Left forelimb (tissue), 1 donor: ENCODE data around the gene TEX54.
A peak's percentile ranks its signal among the peaks of the same experiment; 100 is the strongest.
"Not testable (repeated sequence)": the region's sequence is repeated elsewhere in the genome, so short reads cannot be mapped to it uniquely, and the experiment has no call there.

ENCODE experiments used
- DNase-seq: peaks from one replicate; pipeline ENCODE4 v3.0.0-alpha.2; 2018; ENCODE audit warnings: low spot score

Gene TEX54

DNA sequence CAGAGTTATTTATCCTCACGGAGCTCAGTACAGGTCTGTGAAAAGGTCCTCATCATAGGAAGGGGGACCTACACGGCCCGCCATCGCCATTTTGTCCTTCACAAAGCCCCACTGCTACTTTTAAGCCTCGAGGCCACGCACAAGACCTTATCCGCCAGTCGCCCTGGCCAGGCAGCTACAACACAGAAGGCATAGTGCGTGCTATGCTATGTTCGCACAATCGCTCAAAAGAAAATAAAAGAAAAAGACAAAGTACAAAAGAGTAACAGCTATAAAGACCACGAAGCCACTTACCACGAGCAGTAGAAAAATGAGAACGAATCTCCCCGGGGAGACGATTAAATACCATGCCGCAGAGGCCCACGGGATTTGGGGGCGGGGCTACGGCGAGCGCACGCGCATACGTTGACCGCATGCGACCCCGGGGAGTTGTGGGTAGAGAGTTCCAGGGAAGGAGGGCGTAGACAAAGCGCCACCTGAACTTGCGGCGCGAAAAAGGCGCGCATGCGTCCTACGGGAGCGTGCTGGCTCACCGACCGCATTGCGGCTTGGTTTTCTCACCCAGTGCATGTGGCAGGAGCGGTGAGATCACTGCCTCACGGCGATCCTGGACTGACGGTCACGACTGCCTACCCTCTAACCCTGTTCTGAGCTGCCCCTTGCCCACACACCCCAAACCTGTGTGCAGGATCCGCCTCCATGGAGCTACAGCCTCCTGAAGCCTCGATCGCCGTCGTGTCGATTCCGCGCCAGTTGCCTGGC is 23.1 kb upstream of the TEX54 start:
- DNase-seq = peak; percentile 97

DNA sequence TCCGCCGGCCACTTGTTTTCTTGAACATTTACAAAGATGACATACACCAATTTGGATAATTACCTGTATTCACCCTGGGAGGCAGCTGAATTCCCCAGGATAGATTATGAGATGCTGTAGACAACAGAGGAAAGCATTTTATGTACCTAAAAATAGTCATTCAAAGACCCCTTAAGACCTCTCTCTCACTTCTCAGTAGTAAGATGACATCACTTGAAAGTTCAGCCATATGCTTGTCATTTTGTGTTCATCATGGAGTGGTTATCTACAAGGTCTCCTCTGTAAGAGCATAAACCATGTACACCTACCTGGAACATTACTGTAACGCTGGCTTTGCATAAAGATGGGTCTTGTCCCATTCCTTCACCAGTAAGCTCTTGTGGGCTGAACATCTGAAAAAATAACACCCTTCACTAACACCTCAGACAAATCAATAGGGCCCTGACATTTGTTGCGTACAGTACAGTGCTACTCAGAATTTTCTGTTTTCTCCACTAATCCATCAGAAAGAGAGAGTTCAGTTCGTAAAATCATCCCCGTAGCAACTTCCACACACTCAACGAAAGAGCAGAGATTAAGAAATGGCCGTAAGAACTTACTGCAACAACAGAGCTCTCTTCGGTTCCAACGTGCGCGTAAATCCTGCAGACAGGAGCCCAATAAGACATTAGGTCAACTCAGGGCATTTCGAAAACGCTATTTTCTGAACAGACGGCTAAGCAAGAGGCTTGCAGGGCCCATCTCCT is 22.4 kb upstream of the TEX54 start:
- no peak for DNase-seq

DNA sequence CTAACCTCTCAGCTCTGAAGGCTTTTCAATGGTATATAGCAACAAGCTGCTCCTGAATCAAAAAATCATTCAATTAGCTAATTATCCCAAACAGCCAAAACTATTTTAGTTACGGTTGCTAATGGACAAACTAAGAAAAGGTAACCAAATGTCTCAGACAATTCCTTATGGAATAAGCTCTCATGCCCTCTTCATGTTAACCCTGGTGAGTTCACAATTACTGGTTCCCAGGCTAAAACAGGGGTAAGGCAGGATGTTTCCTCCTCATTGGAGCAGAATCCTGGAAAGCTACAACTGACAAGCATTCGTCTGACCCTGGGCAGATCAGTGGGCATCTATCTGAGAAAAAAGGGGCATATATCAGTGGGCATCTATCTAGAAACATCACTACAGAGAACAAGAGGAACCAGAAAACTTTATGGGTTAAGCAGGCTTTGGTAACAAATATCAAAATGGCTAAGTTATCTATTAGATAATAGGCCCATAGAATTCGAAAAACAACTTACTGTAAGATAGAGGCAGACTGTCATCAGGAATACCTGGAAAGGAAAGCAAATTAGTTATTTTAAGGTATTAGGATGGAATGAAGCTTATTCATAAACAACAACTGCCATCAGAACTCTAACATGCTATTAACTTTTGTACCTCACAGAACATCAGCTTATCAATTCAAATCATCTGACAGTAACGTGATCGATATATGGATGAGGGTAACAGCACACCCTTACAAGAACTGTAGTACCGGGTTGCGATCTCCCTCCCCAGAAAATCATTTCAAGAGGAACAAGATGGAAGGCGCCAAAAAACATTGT is 21.6 kb upstream of the TEX54 start:
- DNase-seq = no peak

DNA sequence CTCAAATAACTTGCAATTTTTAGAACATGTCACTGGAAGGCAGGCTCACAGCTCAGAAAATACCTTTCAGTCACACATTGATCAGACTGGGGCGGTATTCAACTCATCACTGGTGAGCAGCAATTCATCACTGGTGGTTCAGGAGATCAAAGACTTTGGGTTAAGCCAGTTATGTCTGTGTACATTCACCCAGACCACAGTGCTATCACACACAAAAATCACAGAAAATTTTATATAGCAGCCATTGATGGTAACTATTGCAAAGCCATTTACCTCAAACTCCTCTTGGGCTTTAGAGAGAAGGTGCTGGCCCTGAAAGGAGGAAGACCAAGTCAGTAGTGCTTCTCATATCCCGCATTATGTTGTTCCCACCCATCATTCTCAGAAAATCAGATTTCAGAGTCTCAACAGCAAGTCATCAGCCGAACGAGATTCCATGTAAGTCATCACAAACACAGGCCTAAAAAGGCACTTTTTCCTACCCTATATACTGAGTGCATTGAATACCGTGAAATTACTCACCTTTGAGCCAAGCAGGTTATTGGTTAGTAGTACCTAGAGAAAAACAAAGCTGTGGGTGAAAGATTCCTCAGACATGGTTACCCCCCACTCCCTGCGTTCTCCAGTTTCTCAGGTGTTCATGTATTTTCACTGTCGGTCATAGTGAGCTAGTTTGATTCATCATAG is 20.8 kb upstream of the TEX54 start:
- no peak for DNase-seq

DNA sequence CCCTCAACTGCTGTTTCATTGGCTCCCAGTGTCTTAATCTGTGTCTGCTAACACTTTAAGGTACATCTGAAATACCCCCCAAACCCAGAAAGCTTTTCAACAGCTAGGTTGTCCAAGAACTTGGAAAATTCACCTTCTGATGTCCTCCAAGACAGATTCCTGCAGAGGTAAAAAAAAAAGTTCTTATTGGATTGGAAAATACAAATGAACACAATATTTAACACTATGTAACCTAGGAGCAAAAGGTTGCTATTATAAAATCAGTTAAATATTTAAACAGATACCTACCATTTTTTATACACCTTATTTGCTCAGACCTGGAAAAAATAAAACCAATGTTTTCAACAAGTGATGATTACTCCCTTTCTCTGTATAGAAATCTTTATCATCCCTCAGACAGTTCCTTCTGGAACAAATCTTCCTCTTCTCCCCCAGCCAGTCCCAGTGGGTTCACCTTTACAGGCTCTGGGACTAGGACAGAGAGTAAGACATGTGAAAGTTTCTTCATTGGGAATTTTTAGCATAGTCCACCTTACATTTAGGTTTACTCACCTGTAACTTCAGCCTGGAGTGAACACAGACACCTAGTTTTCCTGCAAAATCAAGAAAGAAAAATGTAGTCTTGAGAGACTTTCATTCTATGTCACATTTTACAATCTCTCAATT is 20.0 kb upstream of the TEX54 start:
- DNase-seq = no peak

DNA sequence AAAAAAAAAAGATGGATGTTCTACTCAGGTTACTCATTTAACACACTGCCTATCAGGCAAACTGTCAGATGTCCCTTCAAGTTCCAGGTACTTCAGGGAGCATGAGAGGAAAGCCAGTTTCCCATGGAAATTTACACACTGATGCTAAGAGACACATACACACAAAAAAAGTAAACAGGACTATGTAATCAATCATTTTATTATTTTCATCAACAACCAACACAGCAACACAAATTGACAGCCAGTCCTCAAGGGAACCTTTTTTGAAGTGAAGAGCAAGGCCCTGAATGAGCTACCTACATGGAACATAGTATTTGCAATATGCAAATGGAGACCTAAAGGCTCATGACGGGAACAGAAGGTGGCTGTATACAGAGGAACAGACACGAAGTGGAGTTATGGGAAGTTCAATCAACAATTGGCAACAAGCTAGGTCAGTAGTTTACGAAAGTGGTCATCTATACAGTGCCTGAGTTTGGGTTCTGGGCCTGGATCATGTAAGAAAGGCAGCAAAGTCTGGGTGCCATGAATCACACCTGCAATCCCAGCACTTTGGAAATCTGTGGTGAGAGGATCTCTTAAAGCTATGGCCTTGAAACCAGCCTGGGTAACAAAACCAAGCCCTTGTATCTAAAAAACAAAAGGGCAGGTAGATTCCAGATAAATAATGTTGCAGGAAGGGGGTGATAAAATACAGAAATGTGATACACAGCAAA is 19.3 kb upstream of the TEX54 start:
- DNase-seq = no peak

DNA sequence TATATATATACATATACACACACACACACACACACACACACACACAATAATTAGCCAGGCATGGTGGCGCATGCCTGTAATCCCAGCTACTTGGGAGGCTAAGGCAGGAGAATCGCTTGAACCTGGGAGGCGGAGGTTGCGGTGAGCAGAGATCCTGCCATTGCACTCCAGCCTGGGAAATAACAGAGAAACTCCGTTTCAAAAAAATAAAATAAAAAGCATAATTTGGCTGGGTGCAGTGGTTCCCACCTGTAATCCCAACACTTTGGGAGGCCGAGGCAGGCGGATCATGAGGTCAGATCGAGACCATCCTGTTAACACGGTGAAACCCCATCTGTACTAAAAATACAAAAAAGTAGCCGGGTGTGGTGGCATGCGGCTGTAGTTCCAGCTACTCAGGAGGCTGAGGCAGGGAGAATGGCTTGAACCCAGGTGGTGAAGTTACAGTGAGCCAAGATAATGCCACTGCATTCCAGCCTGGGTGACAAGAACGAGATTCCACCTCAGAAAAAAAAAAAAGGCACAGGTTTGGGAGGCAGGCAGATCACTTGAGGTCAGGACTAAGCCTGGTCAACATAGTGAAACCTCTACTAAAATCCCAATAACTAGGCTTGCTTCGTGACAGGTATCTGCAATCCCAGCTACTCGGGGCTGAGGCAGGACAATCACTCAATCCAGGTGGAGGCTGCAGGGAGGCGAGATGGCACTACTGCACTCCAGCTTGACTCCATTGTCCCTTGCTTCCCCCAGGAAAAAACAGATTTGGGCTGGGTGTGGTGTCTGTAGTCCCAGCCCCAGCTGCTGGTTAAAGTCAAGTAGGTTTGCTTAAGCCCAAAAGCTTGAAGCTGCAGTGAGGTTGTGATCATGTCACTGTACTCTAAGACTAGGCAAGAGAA is 18.5 kb upstream of the TEX54 start:
- DNase-seq = no peak

DNA sequence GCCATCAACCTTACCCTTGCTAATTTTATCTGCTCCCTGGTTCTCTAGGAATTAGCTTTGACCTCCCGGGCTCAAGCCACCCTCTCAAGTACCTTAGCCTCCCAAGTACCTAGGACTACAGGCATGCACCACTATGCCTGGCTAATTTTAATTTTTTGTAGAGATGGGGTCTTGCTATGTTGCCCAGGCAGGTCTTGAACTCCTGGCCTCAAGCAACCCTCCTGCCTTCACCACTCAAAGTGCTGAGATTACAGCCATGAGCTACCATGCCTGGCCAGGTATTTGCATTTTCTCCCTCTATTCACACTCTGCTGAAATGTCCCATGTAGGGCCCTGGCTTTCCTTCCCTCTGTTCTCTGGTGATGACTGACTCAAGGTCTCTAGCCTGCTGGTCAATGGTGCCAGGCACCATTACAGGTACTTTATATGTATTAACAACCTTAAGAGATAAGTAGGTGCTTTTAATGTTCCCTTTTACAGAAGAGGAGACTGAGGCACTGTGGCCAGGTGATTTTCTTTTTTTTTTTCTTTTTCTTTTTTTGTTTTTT is 15.2 kb upstream of the TEX54 start:
- DNase-seq = no peak

DNA sequence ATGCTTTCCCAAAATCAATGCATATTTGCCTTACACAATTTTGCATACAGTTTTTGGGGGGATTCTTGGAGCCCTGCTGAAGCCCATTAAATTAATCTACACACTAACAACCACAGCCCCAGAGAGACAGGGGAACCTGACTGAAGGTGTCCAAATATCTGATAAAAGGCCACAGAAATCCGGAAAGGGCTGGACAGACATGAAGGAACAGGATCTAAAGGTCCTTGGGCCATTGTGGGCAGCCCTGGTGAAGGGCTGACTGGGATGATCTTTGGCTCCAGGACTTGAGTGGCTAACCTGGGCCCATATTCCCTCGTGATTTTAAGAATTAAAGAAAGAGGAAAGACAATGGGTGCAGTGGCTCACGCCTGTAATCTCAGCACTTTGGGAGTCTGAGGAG is 13.5 kb upstream of the TEX54 start:
- DNase-seq = no peak

DNA sequence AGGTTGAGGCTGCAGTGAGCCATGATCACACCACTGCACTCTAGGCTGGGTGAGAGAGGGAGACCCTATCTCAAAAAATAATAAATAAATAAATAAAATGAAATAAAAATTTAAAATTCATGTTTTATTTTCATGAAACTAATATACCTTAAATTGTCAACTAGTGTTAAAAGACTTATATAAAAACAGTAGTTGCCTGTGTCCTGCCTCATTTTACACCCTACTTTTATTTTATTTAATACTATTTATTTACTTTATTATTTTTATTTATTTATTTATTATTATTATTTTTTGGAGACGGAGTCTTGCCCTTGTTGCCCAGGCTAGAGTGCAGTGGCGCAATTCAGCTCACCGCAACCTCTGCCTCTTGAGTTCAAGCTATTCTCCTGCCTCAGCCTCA is 11.5 kb upstream of the TEX54 start:
- DNase-seq = no peak

DNA sequence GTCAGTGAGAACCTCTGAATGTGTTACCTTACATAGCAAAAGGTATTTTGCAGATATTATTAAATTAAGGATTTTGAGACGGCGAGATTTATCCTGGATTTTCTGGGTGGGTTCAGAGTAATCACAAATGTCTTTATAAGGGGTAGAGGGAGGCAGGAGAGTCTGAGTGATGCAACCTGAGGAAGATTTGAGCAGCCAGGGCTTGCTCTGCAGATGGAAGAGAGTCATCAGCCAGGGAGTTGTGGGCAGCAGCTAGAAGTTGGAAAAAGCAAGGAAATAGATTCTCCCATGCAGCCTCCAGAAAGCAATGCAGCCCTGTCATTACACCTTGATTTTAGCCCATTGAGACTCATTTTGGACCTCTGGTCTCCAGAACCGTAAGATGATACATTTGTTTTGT is 10.8 kb upstream of the TEX54 start:
- DNase-seq = no peak

DNA sequence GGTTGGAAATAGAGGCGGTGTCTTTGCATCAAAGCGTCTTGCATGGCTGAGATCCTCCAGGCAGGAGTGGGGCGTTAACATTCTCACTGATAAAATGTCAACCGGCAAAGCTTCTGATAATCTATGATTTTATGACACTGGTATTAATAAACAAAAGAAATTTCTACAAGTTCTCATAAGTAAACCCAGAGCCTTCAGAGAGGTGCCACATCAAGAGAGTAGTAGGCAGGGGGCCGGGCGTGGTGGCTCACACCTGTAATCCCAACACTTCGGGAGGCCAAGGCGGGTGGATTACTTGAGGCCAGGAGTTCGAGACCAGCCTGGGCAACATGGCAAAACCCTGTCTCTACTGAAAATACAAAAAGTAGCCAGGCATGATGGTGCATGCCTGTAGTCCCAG is 10.2 kb upstream of the TEX54 start:
- not testable (repeated sequence) for DNase-seq

DNA sequence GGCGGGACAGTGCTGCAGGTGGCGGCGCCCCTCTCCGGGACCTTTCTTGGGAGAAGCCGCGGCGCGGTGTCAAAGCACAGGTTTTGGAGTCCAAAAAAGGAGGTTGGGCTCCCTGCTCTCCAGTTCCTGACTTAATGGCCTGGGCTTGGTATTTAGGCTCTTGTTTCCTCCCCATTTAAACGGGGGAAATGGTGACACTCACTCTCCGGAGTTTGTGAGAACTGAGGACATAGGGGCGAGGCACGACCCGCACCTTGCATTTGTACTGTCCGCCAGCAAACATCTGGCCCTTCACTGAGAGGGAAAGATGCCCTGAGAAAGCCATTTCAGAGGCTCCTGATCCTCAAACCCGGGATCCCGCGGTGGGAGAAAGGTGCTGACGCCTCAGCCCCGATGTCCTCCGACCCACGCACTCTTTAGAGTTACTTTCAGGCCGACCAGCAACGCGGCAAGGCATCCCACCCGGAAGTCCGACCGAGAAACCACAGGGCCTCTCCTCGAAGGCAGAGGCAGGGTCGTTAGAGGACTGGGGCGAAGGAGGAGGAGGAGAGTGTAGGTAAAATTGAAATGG is 9.6 kb upstream of the TEX54 start:
- peak; percentile 89 for DNase-seq

DNA sequence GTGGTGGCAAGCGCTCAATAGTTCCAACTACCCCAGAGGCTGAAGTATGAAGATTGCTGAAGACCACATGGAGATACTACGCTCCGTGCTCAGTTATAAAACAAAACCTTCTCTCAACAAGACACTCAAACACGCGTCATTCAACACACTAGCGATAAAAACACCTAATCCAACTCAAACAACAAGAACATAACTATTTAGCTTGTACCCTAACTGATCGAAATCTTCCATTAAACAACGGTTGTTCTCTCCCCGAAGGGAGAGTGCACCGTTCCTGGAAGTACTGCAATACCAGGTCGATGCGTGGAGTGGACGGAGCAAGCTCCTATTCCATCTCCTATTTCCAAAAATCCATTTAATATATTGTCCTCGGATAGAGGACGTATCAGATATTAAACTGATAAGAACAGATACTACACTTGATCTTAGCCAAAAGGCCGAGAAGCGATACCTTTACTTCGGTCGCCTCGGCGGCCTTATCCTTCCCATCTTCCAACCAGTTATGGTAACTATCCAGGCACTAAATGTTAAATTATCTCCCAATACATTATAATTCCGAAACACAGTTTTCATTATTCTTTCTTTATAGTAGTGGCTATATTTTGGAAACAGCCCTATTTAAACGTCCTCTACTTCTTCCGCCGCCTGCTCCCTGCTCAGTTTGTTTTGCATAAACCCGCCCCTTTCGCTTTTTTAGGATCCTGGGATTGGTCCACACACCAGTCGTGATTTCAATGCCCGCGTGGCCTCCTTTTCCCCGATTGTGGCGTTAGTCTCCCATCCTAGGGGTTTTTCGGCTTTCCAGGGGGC is 8.9 kb upstream of the TEX54 start:
- DNase-seq = peak; percentile 92

DNA sequence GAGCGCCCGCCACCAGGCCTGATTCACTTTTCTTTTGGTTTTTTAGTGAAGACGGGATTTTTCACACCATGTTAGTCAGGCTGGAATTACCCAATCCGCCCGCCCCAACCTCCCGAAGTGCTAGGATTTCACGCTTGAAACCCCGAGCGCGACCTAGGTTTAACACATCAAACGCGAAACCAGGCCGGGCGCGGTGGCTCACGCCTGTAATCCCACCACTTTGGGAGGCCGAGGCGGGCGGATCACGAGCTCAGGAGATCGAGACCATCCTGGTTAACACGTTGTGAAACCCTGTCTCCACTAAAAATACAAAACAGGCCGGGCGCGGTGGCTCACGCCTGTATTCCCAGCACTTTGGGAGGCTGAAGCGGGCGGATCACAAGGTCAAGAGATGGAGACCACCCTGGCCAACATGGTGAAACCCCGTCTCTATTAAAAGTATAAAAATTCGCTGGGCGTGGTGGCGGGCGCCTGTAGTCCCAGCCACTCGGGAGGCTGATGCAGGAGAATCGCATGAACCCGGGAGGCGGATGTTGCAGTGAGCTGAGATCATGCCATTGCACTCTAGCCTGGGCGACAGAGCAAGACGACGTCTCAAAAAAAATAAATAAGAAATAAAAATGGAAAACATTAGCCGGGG is 8.2 kb upstream of the TEX54 start:
- peak; percentile 78 for DNase-seq

DNA sequence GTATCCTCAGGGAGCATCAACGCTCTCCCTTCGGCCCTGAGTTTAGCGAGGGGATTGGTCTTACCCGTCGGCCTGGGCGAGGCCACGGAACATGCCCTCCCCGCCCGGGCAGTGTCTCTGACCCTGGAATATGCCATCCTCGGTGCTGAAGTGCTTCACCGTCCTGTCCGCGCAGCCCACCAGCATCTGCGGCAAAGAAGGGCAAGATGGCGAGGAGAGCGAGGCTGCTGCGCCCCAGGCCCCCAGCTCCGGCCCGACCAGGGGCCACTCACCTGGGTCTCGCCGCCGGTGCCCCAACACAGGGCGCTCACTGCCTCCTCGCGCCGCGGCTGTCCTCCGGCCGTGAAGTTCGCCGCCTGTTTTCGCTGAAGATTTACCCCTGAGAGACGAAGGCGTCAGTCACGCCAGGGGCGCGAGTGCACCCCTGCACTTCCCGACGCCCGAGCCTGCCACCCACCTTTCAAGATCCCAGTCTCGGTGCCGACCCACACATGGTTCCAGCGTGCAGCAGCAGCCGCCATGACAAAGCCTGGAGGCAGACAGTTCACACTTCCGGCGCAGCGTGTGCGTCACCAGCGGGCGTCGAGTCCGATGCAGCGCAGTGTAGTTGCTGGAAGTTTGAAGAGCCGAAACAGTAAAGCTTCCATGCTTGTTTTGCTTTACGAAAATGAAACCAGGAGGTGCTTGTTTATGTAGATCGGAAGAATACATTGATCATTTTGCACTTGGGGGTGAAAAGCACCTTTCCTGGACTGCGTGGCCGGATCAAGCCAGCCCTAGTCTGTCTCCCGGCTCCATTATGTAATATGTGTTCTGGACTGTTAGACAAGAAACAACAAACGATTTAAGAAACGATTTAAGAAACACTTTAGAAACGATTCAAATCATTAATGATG is 6.7 kb upstream of the TEX54 start, which contains the start of gene WDR74:
WDR74 (minus strand) TSS at position 541 of the 896 bp plus-strand sequence; CDS start at position 521, 20 bp downstream.
- DNase-seq = peak; percentile 95

DNA sequence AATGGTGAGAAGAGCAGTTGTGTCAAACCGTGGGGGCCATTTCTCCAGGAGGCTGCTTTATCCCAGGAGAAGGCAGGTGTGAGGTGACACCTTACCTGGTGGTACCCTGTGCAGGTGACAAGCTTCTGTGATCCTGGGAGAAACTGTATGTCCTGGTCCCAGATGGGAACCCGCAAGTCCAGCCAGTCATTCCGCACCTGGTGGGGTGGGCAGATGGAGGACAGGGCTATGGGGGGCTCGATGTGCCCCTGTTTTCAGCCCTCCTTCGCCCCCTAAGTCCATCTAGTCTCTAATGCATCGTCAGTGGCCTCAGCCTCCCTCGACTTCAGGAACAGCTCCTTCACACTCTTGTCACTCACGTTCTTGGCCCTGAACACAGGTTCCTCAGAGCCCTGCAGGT is 2.7 kb upstream of the TEX54 start:
- no peak for DNase-seq
